NCI-H82 (cell line): Measurements from ENCODE around the gene KHSRP.
A peak's percentile ranks its signal among the peaks of the same experiment; 100 is the strongest.

ENCODE experiments used
- DNase-seq: peaks from one replicate; lab custom pipeline; 2025; lab: John Stamatoyannopoulos, UW

The KHSRP gene, protein sequence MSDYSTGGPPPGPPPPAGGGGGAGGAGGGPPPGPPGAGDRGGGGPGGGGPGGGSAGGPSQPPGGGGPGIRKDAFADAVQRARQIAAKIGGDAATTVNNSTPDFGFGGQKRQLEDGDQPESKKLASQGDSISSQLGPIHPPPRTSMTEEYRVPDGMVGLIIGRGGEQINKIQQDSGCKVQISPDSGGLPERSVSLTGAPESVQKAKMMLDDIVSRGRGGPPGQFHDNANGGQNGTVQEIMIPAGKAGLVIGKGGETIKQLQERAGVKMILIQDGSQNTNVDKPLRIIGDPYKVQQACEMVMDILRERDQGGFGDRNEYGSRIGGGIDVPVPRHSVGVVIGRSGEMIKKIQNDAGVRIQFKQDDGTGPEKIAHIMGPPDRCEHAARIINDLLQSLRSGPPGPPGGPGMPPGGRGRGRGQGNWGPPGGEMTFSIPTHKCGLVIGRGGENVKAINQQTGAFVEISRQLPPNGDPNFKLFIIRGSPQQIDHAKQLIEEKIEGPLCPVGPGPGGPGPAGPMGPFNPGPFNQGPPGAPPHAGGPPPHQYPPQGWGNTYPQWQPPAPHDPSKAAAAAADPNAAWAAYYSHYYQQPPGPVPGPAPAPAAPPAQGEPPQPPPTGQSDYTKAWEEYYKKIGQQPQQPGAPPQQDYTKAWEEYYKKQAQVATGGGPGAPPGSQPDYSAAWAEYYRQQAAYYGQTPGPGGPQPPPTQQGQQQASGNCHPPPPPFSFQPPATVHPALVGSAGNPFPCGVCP

GRCh38 chr19:6424195-6424938 lies at the start of gene KHSRP:
Gene KHSRP (minus strand): TSS chr19:6424811. CDS start chr19:6424701, 110 bp downstream.
- DNase-seq: peak; percentile 22

- no peak for DNase-seq
Observed at GRCh38 chr19:6473647-6474046, 49.0 kb upstream of the KHSRP start.

GRCh38 chr19:6472713-6473112 lies 48.1 kb upstream of the KHSRP start:
- DNase-seq: no peak

DNA sequence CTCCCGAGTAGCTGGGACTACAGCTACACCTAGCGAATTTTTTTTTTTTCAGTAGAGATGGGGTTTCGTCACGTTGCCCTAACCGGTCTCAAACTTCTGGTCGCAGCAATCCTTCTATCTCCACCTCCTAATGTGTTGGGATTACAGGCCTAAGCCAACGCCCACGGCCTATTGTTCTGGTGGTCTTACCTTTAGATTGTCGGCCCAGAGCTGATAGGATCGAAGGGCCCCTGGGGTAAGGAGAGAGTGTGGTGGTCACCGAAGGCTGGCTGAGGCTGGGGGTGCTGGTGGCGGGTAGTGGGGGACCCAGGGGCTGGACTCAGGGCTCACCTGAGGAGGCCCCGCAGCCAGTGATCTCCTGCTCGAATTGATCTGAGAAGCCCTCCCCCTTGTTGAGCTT lies 46.5 kb upstream of the KHSRP start:
- DNase-seq: no peak

DNA sequence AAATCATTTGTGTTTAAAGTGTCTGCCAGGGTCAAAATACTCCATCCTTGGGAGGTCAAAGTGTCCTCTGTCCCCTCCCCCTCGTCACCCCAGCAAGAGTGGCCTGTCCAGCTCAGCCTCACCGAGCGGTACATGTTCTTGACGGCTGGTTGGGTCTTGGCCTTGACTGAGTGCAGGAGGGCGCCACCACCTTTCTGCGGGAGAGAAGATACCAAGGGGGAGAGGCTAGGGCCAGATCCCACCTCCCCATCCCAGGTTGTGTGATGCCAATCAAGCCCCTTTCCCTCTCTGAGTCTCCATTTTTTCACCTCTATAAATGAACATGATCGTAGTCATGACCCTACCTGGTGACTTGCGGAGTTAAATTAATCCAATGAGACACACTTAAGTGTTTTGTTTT lies 45.6 kb upstream of the KHSRP start:
- no peak for DNase-seq

DNA sequence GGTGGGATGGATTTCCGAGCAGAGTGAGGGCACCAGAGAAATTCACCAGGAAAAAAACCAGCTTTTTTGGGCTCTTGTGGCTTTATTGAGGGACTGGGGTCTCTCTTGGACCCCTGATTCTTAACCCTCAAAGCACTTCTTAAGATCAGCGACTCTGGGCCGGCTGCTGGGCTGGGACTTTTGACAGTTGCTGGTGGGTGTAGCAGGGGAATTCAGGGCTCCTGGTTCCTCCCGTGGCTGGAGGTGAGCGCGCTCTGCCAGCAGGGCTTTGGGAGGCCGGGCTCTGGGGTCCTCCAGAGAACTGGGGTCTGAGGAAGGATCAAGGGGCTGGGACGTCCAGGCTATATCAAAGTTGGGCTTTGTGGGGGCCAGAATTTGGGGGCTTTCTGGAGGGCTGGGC lies 42.8 kb upstream of the KHSRP start:
- no peak for DNase-seq

DNA sequence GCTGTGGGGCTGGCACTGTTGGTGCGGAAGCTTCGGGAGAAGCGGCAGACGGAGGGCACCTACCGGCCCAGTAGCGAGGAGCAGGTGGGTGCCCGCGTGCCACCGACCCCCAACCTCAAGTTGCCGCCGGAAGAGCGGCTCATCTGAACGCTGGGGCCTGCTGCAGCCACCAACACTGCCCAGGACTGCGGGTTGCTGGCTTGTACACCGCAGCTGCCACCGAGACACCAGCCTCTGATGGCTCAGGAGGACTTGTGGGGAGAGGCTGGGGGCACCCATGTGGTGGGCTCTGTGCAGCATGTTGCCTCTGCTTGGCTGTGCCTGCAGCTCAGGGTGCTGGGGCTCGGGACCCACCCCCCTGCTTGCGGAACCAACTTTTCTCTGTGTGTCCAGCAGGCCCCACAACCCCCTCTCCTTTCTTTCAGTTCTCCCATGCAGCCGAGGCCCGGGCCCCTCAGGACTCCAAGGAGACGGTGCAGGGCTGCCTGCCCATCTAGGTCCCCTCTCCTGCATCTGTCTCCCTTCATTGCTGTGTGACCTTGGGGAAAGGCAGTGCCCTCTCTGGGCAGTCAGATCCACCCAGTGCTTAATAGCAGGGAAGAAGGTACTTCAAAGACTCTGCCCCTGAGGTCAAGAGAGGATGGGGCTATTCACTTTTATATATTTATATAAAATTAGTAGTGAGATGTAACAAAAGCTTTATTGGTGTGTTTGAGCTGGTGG lies 42.1 kb upstream of the KHSRP start:
- DNase-seq: no peak

GRCh38 chr19:6465663-6466062 lies 41.1 kb upstream of the KHSRP start:
- no peak for DNase-seq

DNA sequence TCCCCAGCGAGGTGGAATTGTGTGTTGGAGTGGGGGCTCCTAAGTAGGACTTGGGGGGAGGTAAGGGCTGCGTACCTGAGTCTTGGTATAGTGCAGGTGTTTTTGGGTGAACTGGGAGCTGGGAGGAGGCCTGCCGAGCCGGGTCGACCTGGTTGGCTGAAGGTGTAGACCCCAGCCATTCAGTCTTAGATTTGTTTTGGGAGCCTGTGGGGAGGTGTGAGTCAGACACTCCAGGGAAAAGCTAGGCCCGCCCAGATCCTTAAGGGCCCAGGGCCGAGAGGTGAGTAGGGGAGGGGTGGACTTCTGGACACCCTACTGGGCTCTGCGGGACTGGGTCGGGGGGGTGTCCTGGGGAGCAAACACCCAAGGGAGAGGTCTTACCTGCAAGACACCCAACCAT lies 40.4 kb upstream of the KHSRP start:
- DNase-seq: no peak

DNA sequence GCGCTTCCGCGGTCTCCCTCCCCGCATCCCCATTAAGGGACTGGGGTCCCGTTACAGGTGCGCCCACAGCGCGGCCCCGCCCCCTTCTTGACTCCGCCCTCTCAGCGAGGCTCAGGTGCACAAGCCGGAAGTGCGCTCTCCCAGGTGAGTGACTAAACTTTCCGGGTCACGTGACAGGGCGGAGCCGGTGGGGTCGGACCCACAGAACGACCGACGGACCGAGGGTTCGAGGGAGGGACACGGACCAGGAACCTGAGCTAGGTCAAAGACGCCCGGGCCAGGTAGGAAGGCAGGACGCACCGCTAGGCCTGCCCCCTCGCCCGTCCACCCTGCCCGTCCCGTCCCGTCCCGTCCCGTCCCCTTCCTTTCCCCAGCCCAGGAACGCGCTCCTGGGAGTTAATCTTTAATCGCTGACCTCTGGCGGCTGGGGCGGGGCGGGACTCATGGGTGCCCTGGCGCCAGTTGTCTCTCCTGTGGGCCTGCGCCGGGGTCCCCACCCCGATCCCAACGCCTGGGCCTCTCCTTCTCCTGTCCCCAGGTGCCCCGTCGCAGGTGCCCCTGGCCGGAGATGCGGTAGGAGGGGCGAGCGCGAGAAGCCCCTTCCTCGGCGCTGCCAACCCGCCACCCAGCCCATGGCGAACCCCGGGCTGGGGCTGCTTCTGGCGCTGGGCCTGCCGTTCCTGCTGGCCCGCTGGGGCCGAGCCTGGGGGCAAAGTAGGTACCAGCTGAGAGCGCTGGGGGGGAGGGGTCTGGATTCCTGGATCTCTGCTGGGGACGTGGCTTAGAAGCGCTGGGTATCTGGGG lies 39.7 kb upstream of the KHSRP start, which contains the start of gene CRB3:
Gene CRB3, plus strand, starts transcription at position 202 of the 804 bp plus-strand sequence. Its CDS starts 431 bp downstream, at position 633.
- DNase-seq: no peak

DNA sequence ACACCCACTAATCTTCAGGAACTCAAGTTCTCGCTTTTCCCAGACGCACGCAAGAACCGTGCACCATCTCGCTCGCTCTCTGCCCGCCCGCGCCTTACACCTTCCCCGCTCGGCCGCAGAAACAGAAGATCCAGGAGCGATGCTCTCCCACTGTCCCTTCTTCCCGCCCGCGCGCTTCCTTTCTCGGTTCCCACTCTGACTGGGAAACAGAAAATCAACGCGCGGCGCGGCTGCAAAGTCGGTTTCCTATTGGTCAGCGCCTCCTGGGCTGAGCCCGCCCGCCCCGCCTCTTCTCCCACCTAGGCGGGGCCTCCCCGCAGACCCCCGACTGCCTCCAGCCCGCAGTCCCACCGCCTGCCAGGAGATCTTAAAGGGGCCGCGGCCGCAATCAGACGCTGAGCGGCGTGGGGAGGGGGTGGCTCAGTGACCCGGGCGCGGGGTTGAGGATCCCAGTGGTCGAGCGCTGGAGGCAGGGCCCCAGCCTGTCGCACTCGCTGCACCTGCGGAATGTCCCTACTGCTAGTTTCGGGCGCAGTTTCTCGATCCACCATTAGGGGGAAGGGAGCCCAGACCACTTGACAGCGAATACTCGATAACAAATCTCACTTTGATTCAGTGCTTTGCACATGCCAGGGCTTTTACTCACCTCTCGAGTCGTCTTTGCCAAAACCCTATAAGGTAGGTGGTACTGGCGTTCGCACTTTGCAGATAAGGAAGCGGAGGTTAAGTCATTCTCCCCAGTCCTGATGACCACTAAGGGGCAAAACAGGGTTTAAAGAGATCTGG lies 35.7 kb upstream of the KHSRP start:
- DNase-seq: peak; percentile 98

GRCh38 chr19:6459262-6460098 lies 34.9 kb upstream of the KHSRP start, which contains the start of gene SLC25A23:
Gene SLC25A23 (minus strand): TSS chr19:6459792. CDS start chr19:6459628, 164 bp downstream.
- peak; percentile 73 for DNase-seq

DNA sequence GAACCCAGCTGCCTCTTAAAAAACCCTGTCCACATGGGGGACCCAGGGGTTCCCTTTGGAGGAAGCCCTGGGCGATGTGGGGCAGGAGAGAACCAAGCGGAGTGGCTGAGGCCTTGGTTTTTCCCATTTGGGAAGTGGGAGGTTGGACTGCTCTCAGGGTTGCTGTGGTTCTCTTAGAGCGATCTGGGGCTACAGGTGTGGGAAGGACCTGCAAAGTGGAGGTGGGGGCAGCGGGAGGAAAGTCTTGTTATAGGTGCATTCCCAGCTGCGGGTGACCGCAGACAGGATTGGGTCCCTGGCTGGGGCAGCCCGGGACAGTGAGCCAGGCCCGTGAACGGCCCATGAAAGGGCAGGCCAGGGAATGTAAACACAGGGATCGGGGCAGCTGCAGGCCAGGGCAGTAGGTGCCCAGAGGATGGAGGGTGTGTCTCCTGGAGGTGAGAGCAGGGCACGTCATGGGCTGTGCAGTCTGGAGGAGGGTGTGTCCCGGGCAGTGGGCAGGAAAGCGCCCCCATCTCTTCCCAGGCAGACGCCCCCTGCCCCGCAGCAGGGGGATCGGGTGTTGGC lies 34.2 kb upstream of the KHSRP start:
- DNase-seq: no peak

DNA sequence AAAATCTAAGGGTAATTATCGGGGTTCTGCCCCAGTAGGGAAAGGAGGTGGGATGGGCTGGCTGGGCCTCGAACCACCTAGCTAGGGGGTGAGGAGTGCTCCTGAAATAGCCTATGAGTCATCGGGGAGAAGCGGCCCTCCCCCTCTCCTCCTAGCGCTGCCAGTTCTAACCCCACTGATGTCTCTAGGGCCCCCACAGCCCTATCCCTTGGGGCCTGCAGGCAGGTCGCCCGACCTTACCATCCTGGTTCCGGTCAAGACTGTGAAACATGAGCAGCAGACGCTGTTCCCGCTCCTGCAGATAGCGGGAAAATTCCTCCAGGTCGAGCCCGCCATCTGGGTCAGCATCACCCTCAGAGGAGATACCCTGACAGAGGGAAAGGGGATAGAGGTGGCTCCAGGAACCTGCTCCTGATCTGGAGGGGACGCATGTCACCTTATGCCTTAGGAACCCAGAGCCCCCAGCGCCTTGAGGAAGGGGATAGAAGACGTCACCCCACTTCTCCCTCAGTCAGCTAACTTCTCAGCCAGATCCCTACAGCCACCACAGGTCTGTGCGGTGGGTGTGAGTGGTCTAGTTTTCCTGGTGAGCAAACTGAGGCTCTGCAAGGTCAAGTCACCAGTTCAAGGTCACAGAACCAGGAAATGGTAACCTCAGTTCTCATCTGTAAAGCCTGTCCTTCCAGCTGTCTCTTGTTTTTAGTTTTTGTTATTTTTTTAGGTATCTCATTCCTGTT lies 33.5 kb upstream of the KHSRP start:
- DNase-seq: no peak

DNA sequence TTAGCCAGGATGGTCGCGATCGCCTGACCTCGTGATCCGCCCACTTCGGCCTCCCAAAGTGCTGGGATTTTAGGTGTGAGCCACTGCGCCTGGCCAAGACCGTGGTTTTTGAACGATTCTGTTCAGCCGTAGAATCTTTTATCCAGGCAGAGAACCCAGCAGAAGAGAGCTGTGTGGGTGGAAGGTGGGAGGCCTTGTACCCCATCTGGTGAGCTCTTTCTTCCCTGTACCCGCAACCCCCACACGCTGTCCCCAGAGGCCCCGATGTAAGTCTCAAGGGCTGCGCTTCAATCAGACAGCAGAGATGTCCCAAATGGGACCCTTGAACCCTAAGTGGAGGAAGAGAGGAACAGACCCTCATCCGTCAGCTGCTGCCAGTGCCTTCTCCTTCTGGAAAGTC lies 31.3 kb upstream of the KHSRP start:
- DNase-seq: no peak

GRCh38 chr19:6453951-6454565 lies 29.4 kb upstream of the KHSRP start:
- no peak for DNase-seq

DNA sequence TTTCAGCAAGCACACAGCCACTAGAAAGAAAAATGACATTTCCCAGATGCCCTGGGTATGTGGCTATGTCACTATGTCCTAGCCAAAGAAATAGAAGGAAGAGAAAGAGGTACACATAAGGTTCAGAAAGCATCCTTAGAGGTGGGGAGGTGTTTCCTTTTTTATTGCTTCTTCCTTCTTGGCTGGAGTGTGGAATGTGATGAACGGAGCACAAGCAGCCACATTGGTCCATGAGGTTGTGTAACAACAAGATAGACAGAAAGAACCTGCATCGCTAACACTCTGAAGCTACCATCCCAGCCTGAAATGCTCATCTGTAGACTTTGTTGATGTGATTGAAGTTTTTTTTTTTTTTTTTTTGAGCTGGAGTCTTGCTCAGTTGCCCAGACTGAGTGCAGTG lies 28.3 kb upstream of the KHSRP start:
- DNase-seq: no peak

DNA sequence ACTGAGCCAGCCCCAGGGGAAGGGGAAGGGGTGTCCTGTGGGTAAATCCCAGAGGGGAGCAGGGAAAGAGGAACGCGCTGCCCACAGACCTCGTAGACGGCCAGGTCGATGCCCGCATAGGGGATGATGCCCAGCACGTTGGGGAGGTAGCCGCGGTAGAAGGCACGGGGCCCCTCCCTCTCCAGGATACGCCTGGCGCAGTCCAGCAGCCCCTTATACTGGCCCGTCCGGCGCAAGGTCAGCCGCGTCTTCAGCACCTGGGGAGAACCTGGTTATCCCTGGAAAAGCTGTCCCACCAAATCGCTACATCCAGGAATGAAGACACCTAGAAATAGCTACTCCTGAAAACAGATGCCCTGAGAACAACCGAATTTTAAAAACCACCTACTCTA lies 27.6 kb upstream of the KHSRP start:
- DNase-seq: no peak
